Measurements from ENCODE around the gene CARD6.
"Not testable (repeated sequence)": the region's sequence is repeated elsewhere in the genome, so short reads cannot be mapped to it uniquely, and the experiment has no call there.

CARD6 gene

GRCh38 chr5:40877371-40877988 lies 36.3 kb downstream of the CARD6 start:
- no peak for DNase-seq

GRCh38 chr5:40879163-40879942 lies 38.2 kb downstream of the CARD6 start:
- peak; percentile 68 for DNase-seq

- DNase-seq, result no peak
Measured at GRCh38 chr5:40882291-40882690, 41.1 kb downstream of the CARD6 start.

GRCh38 chr5:40883051-40883450 lies 41.9 kb downstream of the CARD6 start:
- not testable (repeated sequence) for DNase-seq

- DNase-seq, result not testable (repeated sequence)
Measured at GRCh38 chr5:40895440-40896425, 54.6 kb downstream of the CARD6 start.

GRCh38 chr5:40904205-40904993 lies 63.2 kb downstream of the CARD6 start:
- peak; percentile 87 for DNase-seq

- no peak for DNase-seq
Measured at GRCh38 chr5:40904994-40905306, 63.8 kb downstream of the CARD6 start.

GRCh38 chr5:40906351-40906751 lies 65.2 kb downstream of the CARD6 start:
- DNase-seq, result no peak

- no peak for DNase-seq
Measured at GRCh38 chr5:40909264-40909663, 68.1 kb downstream of the CARD6 start, which contains the start of gene C7. C7 (plus strand) TSS chr5:40909497; CDS start chr5:40909611, 114 bp downstream.

GRCh38 chr5:40909723-40910122 lies 68.6 kb downstream of the CARD6 start:
- no peak for DNase-seq

Data from NCI-H1694 treated with DMSO at 0.1 percent for 48 hours (cell line).